HepG2 (cell line): Measurements from ENCODE around the gene RPE. TPM values are rescaled to one million over a fixed set of nuclear protein-coding genes. Genes with fewer than 3 reads are reported as not detected.

Experiments used
- ATAC-seq: fragments of 200-7000 bp; cut with Tn5 transposase; 3 replicates; pipeline ENCODE4 v1.9.1; 2020; ENCODE audit warnings: mild to moderate bottlenecking, moderate library complexity
- BruUV-seq: library from RNA; stranded (reverse); fragments of 400-500 nt; replicated peaks from 2 replicates; lab custom pipeline; 2021; lab: Mats Ljungman, UMichigan
- CTCF ChIA-PET: fragments of 300-600 bp; formaldehyde crosslinking; extraction: SDS; loops from one replicate; lab custom pipeline; 2021; ENCODE audit warnings: low total read pairs, inconsistent platforms, low intra/inter-chr PET ratio; lab: Yijun Ruan, JAX
- POLR2A ChIA-PET: fragments of 350-600 bp; sonication (Branson Sonifier 250); formaldehyde crosslinking; loops from one replicate; lab custom pipeline; 2020; ENCODE audit warnings: antibody characterized with exemption, inconsistent platforms; lab: Yijun Ruan, JAX
- DNase-seq: peaks from one replicate; pipeline ENCODE4 v3.0.0-alpha.2; 2015; ENCODE audit warnings: low spot score
- FAIRE-seq: peaks from 3 replicates; lab custom pipeline; 2011; peaks lifted over from hg19 to GRCh38; lab: Jason Lieb, UNC
- H2AFZ ChIP-seq: one replicate; pipeline ENCODE4 v1.6.1; 2011; ENCODE audit warnings: low read length, inconsistent platforms
- H3K27ac ChIP-seq: fragments of 300-600 bp; 3 replicates; pipeline ENCODE4 v1.8.0; 2011; ENCODE audit warnings: mixed run types, mild to moderate bottlenecking, mixed read lengths, low read length, inconsistent platforms; ENCODE audit not compliant: insufficient read depth; ENCODE audit errors: extremely low read length
- H3K27me3 ChIP-seq, 2 experiments: fragments of 200-600 bp in 1 of 2; 2 replicates in 1 of 2; 3 replicates in 1 of 2; pipeline versions ENCODE4 v1.6.0 to v1.8.0; 2011; ENCODE audit warnings: low read length in 2 of 2, mild to moderate bottlenecking in 2 of 2, moderate library complexity in 2 of 2, inconsistent platforms in 1 of 2; ENCODE audit not compliant: insufficient read depth in 2 of 2, control insufficient read depth in 1 of 2
- H3K36me3 ChIP-seq, 2 experiments: fragments of 200-600 bp in 1 of 2; replicated peaks in 1 of 2; 2 replicates in 1 of 2; 3 replicates in 1 of 2; pipeline versions ENCODE4 v1.5.1 to v1.8.0; 2011; ENCODE audit warnings: low read length in 2 of 2, inconsistent platforms in 1 of 2; ENCODE audit not compliant: insufficient read depth in 2 of 2, control insufficient read depth in 1 of 2
- H3K4me1 ChIP-seq: 2 replicates; pipeline ENCODE4 v1.5.1; 2012; ENCODE audit warnings: low read length, inconsistent platforms; ENCODE audit not compliant: insufficient read depth
- H3K4me2 ChIP-seq: 2 replicates; pipeline ENCODE4 v1.6.0; 2011; ENCODE audit warnings: low read depth, low read length, inconsistent platforms
- H3K4me3 ChIP-seq, 3 experiments: fragments of 200-600 bp in 1 of 3; sonication (generic), shearing (Covaris generic) in 1 of 3; replicated peaks in 1 of 3; 2 replicates each; pipeline ENCODE4 v1.5.1; 2011 to 2016; ENCODE audit warnings: low read length in 3 of 3, inconsistent platforms in 2 of 3, low read depth in 2 of 3, mild to moderate bottlenecking in 2 of 3, control low read depth in 1 of 3, mixed read lengths in 1 of 3; ENCODE audit not compliant: insufficient read depth in 1 of 3
- H3K79me2 ChIP-seq: one replicate; pipeline ENCODE4 v1.6.1; 2011; ENCODE audit warnings: low read length, inconsistent platforms; ENCODE audit not compliant: insufficient read depth
- H3K9ac ChIP-seq: 2 replicates; pipeline ENCODE4 v1.6.0; 2011; ENCODE audit warnings: mild to moderate bottlenecking, low read depth, low read length, inconsistent platforms; ENCODE audit not compliant: insufficient read depth
- H3K9me3 ChIP-seq: 2 replicates; pipeline ENCODE4 v1.5.1; 2012; ENCODE audit warnings: mild to moderate bottlenecking, low read length
- H4K20me1 ChIP-seq: 2 replicates; pipeline ENCODE4 v1.6.0; 2011; ENCODE audit warnings: inconsistent platforms, mild to moderate bottlenecking, low read length, moderate library complexity; ENCODE audit not compliant: insufficient read depth
- POLR2AphosphoS5 ChIP-seq: IDR thresholded peaks from 2 replicates; pipeline ENCODE4 v1.6.1; 2012; ENCODE audit warnings: low read depth, low read length
- ZNF552 ChIP-seq: sonication (generic); formaldehyde crosslinking; IDR thresholded peaks from 2 replicates; pipeline ENCODE4 v1.9.0; 2022; ENCODE audit warnings: missing genetic modification reagents, mild to moderate bottlenecking, borderline replicate concordance
- ZNF737 ChIP-seq: sonication (generic); formaldehyde crosslinking; IDR thresholded peaks from 2 replicates; pipeline ENCODE4 v1.5.0; 2020; ENCODE audit warnings: missing genetic modification reagents, mild to moderate bottlenecking, borderline replicate concordance
- WGBS: methylation state at CpG from one replicate; pipeline ENCODE4 v1.1.6; 2017; ENCODE audit warnings: low lambda C conversion rate; 5-methylcytosine and 5-hydroxymethylcytosine counted together
- in situ Hi-C: cut with HindIII; loops from 2 replicates; pipeline ENCODE4 v1.10.0; 2017; ENCODE audit warnings: low pct_unique_long_range_greater_than_20kb; ENCODE audit not compliant: extremely low pct_ligation_motif_present
- intact Hi-C: fragments of 100-400 bp; cut with micrococcal nuclease; formaldehyde crosslinking; loops from one replicate; pipeline ENCODE4 v1.10.0; 2022; ENCODE audit not compliant: unreplicated experiment
- polyA plus RNA-seq, 8 experiments: library from polyadenylated mRNA; depleted of rRNA in 3 of 8; stranded (reverse) in 7 of 8; unstranded in 1 of 8; fragments of >200 nt; fragmentation: Illumina TruSeq in 4 of 8; extraction: Trizol in 4 of 8; gene quantifications; 2 replicates each; pipeline versions ENCODE4 v1.2.1 to v1.2.3, GENCODE V29; 2011 to 2016; ENCODE audit warnings: low read depth in 4 of 8, missing spikeins in 1 of 8, mixed read lengths in 1 of 8; ENCODE audit not compliant: insufficient read depth in 1 of 8
- total RNA-seq, 5 experiments: library from RNA; depleted of rRNA; stranded (reverse); fragments of >200 nt; fragmentation: Illumina TruSeq; extraction: Trizol; gene quantifications; 2 replicates each; pipeline ENCODE4 v1.2.3, GENCODE V29; 2016; ENCODE audit warnings: low read depth in 1 of 5
- TF ChIP-seq, protein P1 (sequence below): sonication (generic); formaldehyde crosslinking; IDR thresholded peaks from 2 replicates; pipeline ENCODE4 v1.5.1; 2020; ENCODE audit warnings: missing genetic modification reagents, mild to moderate bottlenecking, borderline replicate concordance
- TF ChIP-seq, protein P2 (sequence below): sonication (generic); formaldehyde crosslinking; IDR thresholded peaks from 2 replicates; pipeline ENCODE4 v1.4.0; 2020; ENCODE audit warnings: missing genetic modification reagents
- TF ChIP-seq, protein P3 (sequence below): sonication (generic); formaldehyde crosslinking; IDR thresholded peaks from 2 replicates; pipeline ENCODE4 v1.4.0; 2020; ENCODE audit warnings: missing genetic modification reagents, borderline replicate concordance

The RPE gene
- total and polyA plus RNA-seq, 2 of the 13 experiments (the other 11 are each of a cell fraction or from before 2014, with no cell fraction given) = 72.3 to 107 TPM

DNA sequence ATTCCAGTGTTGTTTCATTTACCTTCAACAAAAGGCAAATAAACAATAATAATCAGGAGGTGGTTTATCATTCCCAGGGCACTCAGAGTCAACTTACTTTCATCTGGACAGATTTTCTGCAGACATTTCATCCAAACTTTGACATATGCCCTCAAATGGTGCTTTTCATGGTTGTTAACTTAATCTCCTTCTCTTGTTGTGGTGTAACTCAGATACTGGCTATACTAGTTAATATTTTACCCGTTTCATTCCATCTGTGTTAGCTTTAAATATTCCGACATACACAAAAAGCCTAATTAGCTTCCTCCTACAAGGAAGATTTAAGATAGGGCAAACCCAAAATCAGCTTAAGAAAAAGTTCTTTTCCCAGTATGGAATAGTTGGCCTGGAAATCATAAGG lies 44.4 kb upstream of the RPE start (continued):
- TF ChIP-seq, protein P1, sequence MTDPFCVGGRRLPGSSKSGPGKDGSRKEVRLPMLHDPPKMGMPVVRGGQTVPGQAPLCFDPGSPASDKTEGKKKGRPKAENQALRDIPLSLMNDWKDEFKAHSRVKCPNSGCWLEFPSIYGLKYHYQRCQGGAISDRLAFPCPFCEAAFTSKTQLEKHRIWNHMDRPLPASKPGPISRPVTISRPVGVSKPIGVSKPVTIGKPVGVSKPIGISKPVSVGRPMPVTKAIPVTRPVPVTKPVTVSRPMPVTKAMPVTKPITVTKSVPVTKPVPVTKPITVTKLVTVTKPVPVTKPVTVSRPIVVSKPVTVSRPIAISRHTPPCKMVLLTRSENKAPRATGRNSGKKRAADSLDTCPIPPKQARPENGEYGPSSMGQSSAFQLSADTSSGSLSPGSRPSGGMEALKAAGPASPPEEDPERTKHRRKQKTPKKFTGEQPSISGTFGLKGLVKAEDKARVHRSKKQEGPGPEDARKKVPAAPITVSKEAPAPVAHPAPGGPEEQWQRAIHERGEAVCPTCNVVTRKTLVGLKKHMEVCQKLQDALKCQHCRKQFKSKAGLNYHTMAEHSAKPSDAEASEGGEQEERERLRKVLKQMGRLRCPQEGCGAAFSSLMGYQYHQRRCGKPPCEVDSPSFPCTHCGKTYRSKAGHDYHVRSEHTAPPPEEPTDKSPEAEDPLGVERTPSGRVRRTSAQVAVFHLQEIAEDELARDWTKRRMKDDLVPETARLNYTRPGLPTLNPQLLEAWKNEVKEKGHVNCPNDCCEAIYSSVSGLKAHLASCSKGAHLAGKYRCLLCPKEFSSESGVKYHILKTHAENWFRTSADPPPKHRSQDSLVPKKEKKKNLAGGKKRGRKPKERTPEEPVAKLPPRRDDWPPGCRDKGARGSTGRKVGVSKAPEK (CRISPR knock-in tag) = no peak
- TF ChIP-seq, all 625 proteins: peak for 0

DNA sequence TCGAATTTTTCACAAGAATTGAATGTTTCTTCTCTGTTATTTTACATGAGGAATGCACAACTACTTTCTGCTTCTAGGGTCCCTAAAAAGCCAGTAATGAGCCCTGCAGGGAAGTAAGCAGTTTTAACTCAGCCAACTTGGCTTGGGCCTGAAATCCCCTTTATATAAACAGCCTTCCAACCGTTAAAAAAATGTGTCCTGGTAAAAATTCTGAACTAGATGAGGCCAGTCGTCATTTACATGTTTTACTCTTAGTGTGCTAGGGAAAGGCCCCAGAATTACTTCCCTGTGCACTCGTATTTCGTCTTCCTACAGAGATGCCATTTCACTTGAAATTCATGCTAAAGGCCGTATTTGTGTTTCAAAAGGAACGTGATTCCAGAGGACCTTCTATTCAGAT lies 42.4 kb upstream of the RPE start:
- 3% methylated on average over 7 of the region's 7 CpGs for WGBS
- DNase-seq (no peak), FAIRE-seq (no peak), ATAC-seq (no peak)
- Histone ChIP-seq H2AFZ (no peak overlapping the region), H3K4me2 (no peak overlapping the region), H3K79me2 (no peaks in the 10 kb centered on the region), H3K27me3 (0 out of 5 replicates have a peak, but pooled peaks cover 0 to 12% of the 10 kb centered on the region in 2 experiments), H3K36me3 (no peaks in the 10 kb centered on the region), H3K27ac (no peak overlapping the region), H4K20me1 (no peaks in the 10 kb centered on the region), H3K9ac (no peak overlapping the region), H3K9me3 (no peaks in the 10 kb centered on the region), H3K4me1 (no peaks in the 10 kb centered on the region), H3K4me3 (no peak overlapping the region)
- BruUV-seq = no TSS peak
- ChIA-PET POLR2A (no interaction called here), CTCF (no interaction called here)
- intact Hi-C loops = loop anchor here (2.0 to 10.0 kb wide), 4 partner anchors 163 to 1565 kb away; partner anchors contain the start of gene MAP2
- in situ Hi-C loops = loop anchor here (25.0 kb wide), 2 partner anchors 623 to 1548 kb away; partner anchors contain the start of gene PTH2R
- TF ChIP-seq, protein P2, sequence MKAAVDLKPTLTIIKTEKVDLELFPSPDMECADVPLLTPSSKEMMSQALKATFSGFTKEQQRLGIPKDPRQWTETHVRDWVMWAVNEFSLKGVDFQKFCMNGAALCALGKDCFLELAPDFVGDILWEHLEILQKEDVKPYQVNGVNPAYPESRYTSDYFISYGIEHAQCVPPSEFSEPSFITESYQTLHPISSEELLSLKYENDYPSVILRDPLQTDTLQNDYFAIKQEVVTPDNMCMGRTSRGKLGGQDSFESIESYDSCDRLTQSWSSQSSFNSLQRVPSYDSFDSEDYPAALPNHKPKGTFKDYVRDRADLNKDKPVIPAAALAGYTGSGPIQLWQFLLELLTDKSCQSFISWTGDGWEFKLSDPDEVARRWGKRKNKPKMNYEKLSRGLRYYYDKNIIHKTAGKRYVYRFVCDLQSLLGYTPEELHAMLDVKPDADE (CRISPR knock-in tag) = no peak
- TF ChIP-seq, protein P3, sequence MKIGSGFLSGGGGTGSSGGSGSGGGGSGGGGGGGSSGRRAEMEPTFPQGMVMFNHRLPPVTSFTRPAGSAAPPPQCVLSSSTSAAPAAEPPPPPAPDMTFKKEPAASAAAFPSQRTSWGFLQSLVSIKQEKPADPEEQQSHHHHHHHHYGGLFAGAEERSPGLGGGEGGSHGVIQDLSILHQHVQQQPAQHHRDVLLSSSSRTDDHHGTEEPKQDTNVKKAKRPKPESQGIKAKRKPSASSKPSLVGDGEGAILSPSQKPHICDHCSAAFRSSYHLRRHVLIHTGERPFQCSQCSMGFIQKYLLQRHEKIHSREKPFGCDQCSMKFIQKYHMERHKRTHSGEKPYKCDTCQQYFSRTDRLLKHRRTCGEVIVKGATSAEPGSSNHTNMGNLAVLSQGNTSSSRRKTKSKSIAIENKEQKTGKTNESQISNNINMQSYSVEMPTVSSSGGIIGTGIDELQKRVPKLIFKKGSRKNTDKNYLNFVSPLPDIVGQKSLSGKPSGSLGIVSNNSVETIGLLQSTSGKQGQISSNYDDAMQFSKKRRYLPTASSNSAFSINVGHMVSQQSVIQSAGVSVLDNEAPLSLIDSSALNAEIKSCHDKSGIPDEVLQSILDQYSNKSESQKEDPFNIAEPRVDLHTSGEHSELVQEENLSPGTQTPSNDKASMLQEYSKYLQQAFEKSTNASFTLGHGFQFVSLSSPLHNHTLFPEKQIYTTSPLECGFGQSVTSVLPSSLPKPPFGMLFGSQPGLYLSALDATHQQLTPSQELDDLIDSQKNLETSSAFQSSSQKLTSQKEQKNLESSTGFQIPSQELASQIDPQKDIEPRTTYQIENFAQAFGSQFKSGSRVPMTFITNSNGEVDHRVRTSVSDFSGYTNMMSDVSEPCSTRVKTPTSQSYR (CRISPR knock-in tag) = no peak
- no peak for TF ChIP-seq ZNF552
- no peak for TF ChIP-seq ZNF737 (CRISPR knock-in tag)
- no peak for TF ChIP-seq POLR2AphosphoS5
